Effector CD8-positive, alpha-beta T cell (primary cell): ENCODE measurements around the gene PIWIL1.

Source experiments
- DNase-seq: peaks from one replicate; lab custom pipeline; 2025; lab: John Stamatoyannopoulos, UW

The PIWIL1 gene

DNA sequence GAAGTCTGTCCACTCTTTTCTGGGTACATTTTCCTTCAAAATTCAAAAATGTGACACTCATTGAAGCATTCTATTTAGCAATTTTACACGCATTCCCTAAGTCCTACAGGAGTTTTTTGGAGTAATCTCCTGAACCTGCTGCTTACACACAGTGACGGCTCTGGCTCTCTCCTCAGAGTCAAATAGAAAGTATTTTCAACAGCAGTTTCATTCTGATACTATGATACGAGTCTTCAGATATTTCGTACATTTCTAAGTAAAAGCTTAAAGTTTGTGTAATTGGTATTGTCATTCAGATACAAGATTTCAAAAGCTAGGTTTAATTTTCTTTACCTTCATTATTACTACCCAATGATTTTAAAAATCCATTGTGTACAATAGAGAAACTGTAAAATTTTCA lies 36.4 kb downstream of the PIWIL1 start:
- no peak for DNase-seq

GRCh38 chr12:130375296-130376287 lies 37.9 kb downstream of the PIWIL1 start:
- DNase-seq: no peak

- DNase-seq: no peak
These were observed 45.1 kb downstream of the PIWIL1 start for GRCh38 chr12:130382818-130383217.

DNA sequence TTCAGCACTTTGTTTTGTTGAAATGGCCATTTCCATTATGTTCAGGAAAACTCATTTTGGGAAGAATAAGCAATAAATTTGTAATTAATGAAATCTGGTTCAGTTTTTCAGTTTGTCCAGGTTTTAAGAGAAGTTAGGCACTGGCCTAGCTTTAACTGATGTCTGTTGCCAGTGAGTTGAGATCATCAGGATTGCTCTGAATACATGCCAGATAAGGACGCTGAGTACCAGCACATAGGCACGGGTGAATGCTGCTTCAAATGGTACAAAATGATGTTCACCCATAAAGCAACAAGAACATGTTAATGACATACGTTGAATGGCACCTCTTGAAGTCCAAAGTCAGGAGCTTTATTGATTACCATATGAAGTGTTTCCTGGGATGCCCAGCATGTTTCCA lies 46.5 kb downstream of the PIWIL1 start:
- no peak for DNase-seq

DNA sequence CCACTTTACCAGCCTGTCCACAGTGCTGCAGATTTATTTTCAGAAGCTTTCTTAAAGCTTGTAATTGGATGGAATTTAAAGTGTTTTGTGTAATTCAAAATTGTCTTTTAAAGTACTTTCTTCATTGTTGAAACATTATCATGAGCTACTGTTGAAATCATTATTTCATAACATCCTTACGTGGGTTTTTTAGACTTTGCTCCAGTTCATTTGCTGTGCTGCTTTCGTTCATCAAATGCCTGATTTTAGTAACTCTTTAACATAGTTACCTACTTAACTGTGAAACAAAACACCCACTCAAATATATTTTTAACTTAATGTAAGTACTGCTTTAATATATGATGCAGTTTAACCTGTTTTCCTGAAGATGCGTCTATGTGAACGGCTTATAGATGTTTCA lies 47.5 kb downstream of the PIWIL1 start:
- no peak for DNase-seq

GRCh38 chr12:130391186-130391585 lies 53.5 kb downstream of the PIWIL1 start:
- no peak for DNase-seq

GRCh38 chr12:130394906-130395305 lies 57.2 kb downstream of the PIWIL1 start:
- no peak for DNase-seq

GRCh38 chr12:130396667-130397066 lies 59.0 kb downstream of the PIWIL1 start:
- DNase-seq: no peak

DNA sequence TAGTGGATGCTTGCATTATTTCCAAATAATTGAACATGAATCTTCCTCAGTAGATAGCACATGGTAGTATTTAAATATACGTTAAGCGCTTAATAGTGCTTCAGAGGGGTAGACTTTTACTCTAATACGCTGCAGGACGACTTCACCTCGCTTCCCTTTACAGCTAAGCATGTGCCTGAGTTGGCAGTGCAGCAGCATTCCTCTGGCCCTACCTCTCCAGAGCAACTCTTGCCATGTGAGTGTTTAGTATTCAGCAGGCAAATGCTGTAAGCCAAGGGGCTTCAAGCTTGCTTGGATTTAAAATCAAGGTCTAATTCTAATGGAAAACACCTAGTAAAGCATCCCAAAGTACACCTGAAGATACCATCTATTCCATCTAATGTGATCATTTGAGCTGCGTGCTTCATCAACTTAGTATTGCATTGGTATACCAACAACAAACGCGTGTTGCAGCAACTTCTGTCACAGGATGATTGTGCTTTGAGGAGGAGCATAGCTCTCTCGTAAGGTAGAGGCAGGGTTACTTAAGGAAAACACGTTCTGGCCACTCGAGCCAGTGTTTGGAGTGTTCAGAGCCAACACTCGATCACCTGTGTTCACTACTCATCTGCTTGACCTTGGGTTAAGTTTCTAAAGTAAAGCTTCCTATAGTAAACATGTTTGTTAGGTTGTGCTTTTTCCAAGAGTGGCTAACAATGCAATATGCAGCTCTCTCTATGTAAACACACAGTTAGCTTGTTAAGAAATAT lies 60.6 kb downstream of the PIWIL1 start:
- no peak for DNase-seq

DNA sequence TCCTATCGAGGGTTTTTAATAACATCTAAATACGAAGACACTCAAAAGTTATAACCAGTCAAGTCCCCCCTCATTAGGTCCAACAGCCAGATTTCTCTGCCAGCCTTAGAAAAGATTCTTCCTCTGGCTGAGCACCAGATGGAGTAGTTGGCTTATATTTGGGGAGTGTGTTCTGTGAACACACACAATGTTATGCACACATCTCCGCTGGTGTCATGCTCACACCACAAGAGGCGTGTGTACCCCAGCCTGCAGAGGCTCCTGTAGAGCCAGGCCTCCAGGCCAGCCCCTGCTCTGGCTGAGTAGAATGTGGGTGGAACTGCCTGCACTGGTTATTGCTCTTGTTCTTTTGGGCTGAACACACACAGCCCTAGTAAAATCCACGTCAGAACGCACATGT lies 64.0 kb downstream of the PIWIL1 start:
- no peak for DNase-seq

DNA sequence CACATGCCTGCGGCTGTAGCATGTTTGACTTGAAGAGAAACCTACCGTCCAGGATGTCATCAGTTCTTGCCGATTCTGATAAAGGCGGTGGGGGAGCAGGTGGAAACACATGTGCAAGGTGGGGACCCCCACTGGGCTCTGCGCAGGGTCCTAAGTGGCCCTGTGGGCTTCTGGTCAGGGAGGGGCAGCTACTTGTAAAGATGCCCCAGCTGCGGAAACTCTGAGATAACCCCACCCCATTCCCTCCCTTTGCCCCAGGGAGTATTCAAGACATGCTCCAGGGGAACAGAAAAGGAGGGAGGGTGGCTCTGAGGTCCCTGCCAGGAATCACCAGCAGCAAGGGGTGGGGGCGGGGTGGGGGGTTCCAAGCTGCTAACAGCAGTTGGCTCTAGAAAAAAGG lies 67.6 kb downstream of the PIWIL1 start:
- DNase-seq: no peak

DNA sequence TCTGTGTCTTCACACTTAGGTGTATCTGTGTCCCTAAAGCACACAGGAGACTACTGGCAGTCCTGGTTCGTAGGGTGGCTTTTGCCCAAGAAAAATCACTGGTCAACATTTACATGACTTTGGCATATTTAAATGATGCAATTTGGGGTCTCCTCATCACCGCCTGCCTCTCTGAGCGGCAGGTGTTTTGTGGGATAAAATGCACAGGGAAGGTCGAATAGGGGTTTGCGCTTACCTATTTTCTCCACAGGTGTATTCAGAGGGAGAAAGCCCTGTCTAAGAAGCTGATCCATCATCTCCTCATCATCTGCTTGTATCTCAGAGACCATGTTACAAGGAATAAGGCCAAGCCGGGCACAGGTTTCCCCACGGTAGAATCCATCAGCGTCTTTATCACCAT lies 74.7 kb downstream of the PIWIL1 start:
- no peak for DNase-seq

DNA sequence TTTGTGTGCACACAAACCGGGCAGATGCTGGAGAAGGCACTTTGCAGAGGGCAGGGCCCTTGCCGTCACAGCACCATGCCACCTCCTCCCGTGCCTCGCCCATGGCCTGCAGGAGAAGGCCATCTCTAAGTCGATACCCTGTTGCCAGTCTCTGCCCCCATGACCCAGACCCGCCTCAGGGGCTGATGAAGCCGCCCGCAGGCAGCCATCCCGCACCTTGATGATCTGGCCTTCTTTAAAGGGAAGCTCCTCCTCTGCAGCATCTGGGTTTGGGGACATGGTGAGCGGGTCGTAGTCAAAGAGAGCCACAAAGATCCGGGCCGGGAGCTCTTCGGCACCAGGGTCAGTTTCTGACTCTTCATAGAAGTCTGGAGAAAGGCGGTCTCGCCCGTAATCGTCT lies 76.2 kb downstream of the PIWIL1 start:
- DNase-seq: no peak

DNA sequence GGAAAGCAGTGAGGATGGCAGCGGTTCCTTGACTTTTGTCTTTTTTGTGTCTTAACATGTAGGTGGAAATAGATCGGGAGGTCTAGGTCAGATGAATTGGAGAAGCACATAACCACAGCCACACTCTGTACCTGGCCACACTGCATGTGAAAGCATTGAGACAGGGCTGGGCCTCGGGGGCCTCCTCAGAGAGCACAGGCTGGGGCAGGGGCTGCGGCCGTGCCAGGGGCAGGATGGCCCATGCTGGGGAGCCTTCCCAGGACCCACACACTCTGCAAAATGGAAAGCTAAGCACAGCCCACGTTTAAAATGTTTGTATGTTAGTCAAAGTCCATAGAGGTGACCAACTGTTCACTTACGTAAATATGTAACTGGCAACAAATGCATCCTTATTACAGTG lies 76.7 kb downstream of the PIWIL1 start:
- no peak for DNase-seq

DNA sequence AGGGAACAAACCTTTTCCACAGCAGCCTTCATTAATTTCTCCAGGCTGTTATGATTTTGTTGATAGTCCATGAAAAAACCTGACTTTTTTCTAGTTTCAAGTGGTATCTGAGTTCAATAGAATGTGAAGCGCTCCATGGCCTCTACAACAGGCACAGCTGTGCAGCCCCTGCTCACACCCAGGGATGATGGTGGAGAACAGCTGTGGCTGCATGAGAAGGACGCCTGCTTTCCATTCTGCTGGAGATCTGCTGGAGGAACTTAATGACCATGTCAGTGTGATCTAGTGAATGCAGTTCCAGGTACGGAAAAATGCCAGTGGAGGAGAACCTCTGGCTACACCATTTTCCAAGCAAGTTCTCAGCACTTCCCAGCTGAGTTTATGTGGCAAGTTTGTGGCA lies 80.6 kb downstream of the PIWIL1 start:
- DNase-seq: no peak

- no peak for DNase-seq
These were observed 81.4 kb downstream of the PIWIL1 start for GRCh38 chr12:130419116-130419515.

- DNase-seq: no peak
These were observed 82.4 kb downstream of the PIWIL1 start for GRCh38 chr12:130420071-130420470.

GRCh38 chr12:130421896-130422295 lies 84.2 kb downstream of the PIWIL1 start:
- no peak for DNase-seq
